Fibroblast of the aortic adventitia (primary cell): ENCODE measurements around the gene NTSR2. TPM values are rescaled to one million over a fixed set of nuclear protein-coding genes. Genes with fewer than 3 reads are reported as not detected.

Source experiments
- DNase-seq: peaks from one replicate; pipeline ENCODE4 v3.0.0-alpha.2; 2010; ENCODE audit warnings: low read depth
- H3K4me3 ChIP-seq: 2 replicates; pipeline ENCODE4 v1.5.1; 2011; ENCODE audit warnings: low read depth, mild to moderate bottlenecking, control low read depth, low read length, moderate library complexity
- total RNA-seq: library from RNA; depleted of rRNA; stranded (reverse); fragments of >200 nt; gene quantifications from 2 replicates; pipeline ENCODE4 v1.2.3, GENCODE V29; 2012; ENCODE audit warnings: low replicate concordance
- TF ChIP-seq, protein P1 (sequence below): IDR thresholded peaks from 2 replicates; pipeline ENCODE4 v1.5.1; 2011; ENCODE audit warnings: mild to moderate bottlenecking, low read length, control low read depth, inconsistent platforms; ENCODE audit not compliant: insufficient read depth

The NTSR2 gene
- total RNA-seq, 1 donor, result not detected

DNA sequence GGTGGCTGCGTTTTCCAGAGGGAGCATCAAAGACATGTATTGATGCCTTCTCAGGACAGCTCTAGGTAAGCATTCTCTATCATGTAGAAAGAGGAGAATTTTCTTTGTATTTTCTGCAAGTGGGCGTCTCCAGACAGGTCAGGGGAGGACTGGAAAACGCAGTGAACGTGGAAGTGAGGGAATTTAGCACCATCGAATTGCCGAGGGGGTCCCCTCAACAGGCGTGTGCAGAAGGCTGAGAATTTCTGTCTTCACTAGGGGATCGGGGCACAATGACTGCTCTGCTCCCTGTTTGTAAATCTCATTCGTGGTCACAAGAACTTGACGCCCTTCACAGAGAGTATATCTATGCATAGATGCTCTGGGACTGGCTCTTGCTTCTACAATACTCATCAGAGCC lies 5.0 kb upstream of the NTSR2 start:
- TF ChIP-seq, protein P1, sequence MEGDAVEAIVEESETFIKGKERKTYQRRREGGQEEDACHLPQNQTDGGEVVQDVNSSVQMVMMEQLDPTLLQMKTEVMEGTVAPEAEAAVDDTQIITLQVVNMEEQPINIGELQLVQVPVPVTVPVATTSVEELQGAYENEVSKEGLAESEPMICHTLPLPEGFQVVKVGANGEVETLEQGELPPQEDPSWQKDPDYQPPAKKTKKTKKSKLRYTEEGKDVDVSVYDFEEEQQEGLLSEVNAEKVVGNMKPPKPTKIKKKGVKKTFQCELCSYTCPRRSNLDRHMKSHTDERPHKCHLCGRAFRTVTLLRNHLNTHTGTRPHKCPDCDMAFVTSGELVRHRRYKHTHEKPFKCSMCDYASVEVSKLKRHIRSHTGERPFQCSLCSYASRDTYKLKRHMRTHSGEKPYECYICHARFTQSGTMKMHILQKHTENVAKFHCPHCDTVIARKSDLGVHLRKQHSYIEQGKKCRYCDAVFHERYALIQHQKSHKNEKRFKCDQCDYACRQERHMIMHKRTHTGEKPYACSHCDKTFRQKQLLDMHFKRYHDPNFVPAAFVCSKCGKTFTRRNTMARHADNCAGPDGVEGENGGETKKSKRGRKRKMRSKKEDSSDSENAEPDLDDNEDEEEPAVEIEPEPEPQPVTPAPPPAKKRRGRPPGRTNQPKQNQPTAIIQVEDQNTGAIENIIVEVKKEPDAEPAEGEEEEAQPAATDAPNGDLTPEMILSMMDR, result no peak
- H3K4me3 ChIP-seq, result no peak overlapping the region
- no peak for DNase-seq

DNA sequence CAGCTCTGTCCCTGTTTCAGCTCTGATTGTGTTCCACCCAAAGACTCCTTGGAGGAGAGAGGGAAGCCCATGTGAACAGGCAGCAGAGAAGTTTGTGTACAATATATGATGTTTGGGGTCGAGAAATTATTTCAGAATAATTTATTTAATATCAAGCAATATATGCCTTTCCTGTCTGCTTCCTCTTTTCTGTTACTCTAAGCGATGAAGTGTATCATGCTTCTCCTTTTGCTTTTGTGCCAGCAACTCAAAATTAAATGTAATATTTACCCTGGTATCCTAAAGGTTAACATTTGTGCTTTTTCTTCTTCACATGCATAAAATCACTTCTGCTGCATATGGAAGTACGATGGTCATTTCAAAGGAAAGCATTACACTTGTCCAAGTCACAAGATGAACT lies 2.4 kb upstream of the NTSR2 start:
- H3K4me3 ChIP-seq, result no peak overlapping the region
- TF ChIP-seq, protein P1, result no peak
- no peak for DNase-seq

DNA sequence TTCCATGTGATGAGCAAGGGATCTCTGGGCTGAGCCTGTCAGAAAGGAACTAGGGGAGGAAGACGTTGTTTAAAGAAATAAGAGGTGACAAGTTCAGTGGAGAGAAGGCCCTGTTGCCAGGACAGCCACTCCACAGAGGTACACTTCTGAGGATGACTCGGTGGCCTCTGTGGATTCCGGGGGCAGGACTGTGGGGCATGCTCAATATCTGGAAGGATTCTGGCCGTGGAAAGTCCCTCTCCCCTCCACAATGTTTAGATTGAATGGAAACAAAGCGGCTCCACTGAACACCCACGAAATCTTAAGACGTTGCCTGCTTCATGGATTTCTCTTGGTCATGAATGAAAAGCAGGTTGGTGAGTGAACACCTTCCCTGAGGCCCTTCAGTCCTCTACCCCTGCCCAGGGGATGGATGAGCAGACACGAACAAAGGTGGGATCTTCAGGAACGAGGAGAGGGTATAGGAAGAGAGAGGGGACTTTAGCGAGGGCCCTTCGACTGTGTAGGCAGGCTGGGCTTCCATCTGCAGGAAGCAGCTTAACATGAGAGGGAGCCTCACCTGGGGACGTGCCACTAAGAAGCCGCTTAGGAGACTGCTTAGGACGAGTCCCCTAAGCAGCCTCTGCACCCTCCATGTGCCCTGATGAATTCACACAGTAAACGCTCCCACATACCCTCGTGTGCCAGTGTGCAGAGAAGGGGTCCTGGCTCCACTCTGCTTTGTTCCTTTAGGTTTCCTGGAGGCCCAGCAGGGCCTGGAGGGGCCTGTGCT lies 1.9 kb downstream of the NTSR2 start:
- DNase-seq, result no peak
- no peak overlapping the region for H3K4me3 ChIP-seq
- TF ChIP-seq, protein P1, result no peak

DNA sequence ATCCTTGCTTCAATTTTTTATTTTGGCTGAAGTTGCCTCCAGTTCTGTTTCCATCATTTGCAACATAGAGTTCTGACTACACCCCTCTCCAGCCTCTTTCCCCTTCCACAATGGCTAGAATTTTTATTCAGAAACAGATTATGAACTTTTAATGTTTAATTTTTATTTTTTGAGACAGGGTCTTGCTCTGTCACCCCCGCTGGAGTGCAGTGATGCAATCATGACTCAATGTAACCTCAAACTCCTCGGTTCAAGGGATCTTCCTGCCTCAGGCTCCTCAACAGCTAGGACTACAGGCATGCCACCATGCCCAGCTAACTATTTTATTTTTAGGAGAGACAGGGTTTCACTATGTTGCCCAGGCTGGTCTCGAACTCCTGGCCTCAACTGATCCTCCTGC lies 2.8 kb downstream of the NTSR2 start:
- DNase-seq, result no peak
- TF ChIP-seq, protein P1, result no peak
- no peak overlapping the region for H3K4me3 ChIP-seq

DNA sequence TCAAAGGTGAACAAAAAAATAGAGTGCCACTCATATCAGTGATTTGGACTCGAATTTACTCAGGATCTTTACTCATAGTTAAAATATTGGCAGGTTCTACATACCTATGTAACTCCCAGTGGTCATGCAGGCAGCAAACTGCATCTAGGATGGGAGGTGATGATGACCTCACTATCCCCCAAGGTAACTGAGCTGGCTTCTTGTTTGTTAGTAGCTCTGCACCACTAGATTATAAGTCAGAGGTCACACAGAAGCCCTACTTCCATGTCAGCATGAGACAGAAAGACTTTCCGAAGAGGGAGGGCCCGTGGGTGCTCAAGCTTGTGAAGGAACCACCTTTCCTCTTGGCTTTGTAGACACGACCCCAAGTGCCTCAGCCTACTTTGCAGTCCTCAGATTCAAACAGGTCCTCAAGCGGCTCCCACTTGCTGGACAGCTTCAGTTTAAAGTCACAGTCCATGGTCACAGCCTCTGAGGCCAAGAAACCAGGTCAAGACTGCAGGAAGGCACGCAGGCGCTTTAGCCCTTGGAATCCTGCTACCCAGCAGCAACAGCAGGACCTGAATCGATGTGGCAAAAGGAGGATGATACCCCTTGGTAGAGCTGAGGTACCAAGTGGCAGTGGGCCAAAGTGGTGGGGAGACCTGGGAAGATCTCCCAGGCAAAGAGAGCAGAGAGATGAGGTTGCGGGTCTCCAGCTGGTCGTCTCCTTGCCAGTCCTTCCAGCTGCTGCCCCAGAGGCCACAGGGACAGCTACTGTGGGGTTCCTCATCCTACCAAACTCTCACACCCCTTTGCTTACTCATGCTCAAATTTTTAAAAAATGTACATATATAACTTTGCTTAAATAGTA lies 4.3 kb downstream of the NTSR2 start:
- no peak overlapping the region for H3K4me3 ChIP-seq
- TF ChIP-seq, protein P1, result no peak
- no peak for DNase-seq

DNA sequence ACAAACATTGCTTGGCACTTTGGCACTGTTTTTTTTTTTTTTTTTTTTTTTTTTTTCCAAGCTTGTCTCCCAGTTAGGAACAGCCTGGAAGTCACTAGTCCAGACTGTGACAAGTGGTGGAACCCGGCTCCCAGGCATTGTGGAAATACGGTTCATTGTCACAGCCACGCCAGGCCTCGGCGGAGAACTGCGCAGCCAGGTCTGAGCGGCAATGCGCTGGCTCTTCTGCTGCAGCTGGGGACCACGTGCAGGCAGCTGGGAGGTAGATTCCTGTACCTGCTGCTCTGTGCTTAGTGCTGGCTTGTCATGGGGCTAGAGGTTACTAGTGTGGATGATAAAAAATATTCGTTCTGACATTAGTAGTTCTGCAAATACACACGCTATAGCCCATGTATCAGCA lies 5.0 kb downstream of the NTSR2 start:
- TF ChIP-seq, protein P1, result no peak
- no peak overlapping the region for H3K4me3 ChIP-seq
- no peak for DNase-seq
